Measurements from ENCODE around the gene PALLD.

Gene PALLD

GRCh38 chr4:168863719-168864647 is 367.1 kb downstream of the PALLD start:
- peak; percentile 50 for DNase-seq

GRCh38 chr4:168864821-168865541 is 368.1 kb downstream of the PALLD start:
- DNase-seq: no peak

- DNase-seq: no peak
Observed at GRCh38 chr4:168865854-168866253, 369.0 kb downstream of the PALLD start.

GRCh38 chr4:168866635-168867034 is 369.8 kb downstream of the PALLD start:
- DNase-seq: no peak

GRCh38 chr4:168867128-168867527 is 370.3 kb downstream of the PALLD start:
- no peak for DNase-seq

DNA sequence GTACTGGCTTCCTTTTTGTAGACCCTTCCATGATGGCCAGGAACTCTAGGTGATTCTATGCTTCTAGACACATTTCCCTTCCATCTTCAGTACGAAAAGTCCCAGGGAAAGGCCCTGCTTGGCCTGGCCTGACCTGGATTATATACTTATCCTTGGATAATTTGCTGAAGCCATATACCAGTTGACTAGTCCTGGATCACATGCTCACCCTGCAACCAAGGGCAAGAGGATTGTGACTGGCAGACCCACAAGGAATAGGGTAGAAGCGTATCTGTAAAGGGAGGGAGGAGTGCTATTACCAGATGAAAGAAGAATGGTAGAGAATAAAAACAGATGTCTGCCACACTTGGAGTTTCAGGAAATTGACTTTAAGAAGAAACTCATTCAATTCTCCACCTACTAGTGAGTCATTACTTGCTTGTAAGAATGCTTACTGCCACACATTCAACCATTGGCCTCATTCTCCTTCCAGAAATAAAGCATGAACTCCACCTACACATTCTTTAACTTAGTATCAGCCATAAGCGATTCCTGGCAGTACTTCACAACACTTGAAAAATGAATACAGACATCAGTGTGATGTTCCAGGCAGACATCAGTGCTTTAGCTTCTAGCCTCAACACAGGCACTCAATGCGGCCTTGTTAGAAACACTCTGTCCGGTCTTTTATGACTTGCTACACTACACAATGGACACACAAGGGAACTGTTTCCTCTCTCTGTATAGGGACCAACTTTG is 371.4 kb downstream of the PALLD start:
- DNase-seq: peak; percentile 59

DNA sequence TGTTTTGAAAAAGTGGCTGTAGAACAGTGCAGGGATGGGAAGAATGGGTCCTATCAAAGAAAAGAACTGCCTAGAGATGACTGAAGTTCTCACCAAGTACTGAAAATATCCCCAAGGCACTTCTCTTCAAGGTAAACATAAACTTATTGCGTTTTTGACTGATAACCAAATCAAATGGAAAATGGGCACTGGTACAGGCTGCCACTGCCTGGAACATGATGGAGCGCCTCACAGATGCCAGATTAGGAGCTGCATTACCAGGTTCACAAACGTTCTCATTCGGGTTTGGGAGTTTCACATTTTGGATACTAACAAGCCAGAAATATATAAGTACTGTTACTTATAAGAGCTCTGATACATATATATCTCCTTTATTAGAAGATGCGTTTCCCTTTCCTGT is 371.9 kb downstream of the PALLD start:
- no peak for DNase-seq

DNA sequence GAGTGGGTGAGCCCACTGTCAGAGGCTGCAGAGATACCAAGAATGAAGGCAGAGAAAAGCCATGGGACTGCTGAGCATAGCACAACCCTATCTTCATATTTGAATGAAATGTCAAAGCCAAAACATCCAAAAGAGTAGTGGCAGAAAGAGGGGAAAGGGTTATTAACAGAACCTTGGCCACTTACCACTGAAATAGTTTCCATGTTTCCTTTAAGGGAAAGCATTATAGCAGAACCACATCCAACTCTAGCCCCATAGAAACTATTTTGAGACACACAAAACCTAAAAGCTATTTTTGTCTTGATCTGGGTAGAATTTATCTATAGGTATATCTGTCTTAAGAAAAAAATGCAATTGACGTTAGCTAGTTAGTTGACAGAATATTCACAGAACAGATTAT is 373.2 kb downstream of the PALLD start:
- no peak for DNase-seq

- no peak for DNase-seq
Observed at GRCh38 chr4:168871632-168872031, 374.8 kb downstream of the PALLD start.

DNA sequence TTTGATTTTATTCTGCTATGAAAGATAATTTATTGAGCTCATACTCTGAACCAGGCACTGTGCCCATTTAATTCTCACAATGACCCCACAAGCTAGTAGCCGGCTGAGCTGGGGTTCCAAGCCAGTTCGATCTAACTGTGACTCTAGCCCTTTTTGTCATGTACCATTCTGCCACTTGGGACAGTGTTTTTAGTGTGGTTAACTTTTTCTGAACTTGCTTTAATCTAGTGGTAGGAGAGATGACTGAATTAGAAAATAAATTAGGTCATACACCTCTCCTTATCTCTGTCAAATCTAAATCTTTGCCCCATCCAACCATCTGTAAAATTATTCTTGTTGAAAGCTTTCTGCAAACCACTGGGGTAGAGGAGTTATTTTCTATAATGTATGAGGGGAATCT is 377.2 kb downstream of the PALLD start:
- peak; percentile 52 for DNase-seq

GRCh38 chr4:168876106-168876505 is 379.3 kb downstream of the PALLD start:
- no peak for DNase-seq

DNA sequence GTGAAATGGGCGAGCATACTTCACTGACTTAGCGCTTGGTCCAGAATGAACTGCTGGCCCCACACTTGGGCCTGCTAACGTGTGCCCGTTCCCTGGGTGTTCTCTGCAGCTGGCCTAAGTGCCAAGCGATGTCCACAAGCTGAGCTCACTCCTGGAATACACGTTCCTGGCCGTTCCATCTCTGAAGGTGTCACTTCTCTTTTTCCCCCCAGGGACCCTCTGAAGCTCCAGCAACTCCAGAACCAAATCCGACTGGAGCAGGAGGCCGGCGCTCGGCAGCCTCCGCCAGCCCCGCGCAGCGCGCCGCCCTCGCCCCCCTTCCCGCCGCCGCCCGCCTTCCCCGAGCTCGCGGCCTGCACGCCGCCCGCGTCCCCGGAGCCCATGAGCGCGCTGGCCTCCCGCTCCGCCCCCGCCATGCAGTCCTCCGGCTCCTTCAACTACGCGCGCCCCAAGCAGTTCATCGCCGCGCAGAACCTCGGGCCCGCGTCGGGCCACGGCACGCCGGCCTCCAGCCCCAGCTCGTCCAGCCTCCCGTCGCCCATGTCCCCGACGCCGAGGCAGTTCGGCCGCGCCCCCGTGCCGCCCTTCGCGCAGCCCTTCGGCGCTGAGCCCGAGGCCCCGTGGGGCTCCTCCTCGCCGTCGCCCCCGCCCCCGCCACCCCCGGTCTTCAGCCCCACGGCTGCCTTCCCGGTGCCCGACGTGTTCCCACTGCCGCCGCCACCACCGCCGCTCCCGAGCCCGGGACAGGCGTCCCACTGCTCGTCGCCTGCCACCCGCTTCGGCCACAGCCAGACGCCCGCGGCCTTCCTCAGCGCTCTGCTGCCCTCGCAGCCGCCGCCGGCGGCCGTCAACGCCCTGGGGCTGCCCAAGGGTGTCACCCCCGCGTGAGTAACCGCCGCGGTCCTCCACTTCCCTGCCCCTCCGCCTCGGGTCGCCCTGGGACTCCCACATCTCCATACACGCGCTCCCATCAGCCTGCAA is 380.9 kb downstream of the PALLD start:
- peak; percentile 17 for DNase-seq

DNA sequence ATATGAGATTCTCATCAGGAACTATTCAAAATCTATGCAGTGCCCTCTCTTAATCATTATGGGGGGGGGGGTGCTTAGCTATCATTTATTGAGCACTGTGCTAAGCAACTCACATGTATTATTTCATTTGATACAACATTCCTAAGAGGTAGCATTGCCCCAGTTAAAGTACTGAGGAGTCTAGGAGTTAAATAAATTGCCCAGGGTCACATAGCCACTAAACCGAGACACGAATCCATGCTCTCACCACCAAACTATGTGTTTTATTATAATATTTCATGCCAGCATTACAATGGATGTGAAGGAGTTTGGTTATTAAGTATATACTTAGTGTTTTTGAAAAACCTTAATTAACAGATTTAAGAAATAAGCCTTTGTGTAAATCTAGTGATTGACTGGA is 381.8 kb downstream of the PALLD start:
- no peak for DNase-seq

GRCh38 chr4:168879188-168879587 is 382.3 kb downstream of the PALLD start:
- DNase-seq: no peak

- DNase-seq: no peak
Observed at GRCh38 chr4:168880072-168880675, 383.3 kb downstream of the PALLD start.

GRCh38 chr4:168880811-168881595 is 384.2 kb downstream of the PALLD start:
- no peak for DNase-seq

DNA sequence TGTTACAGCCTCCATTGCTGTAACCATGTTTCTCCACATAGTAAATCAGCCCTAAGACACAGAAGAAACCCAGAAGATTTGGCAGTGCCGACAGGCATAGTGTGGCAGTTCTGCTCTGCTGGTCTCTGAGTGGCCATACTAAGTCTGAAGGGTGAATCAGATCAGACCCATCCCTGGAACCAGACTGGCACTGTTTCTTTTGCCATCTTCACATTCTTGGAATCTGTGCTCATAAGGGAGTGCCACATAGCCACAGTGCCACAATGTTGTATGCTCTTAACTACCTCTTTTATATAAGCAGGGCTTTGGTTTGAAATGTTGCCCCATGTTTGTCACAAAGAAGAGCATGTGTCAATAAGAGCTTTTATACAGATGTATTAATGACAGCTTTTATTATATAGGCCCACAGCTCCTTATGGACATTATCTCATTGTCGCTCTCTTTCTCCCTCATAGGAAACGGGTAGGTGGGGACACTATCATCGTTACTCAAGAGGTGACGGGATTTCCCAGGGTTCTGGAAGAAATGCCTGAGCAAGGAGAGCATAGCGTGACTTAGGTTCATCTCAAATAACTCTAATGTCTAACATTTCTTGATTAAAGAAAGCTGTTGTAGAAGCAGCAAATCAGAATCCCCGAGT is 385.0 kb downstream of the PALLD start:
- DNase-seq: no peak

GRCh38 chr4:168882650-168883233 is 385.9 kb downstream of the PALLD start:
- no peak for DNase-seq

GRCh38 chr4:168883513-168883912 is 386.7 kb downstream of the PALLD start:
- DNase-seq: no peak

Measured in activated CD4-positive, alpha-beta T cell treated with anti-CD3 and anti-CD28 coated beads, Interleukin-10, Interleukin-2, amounts not matched to agents 100 ng/mL and 50 ng/mL, durations not matched to agents 16 hours and 8 hours (primary cell).